Left kidney (tissue), 2 donors: Measurements from ENCODE around the gene BPIFB6. TPM values are rescaled to one million over a fixed set of nuclear protein-coding genes. Genes with fewer than 3 reads are reported as not detected.

Experiments used
- DNase-seq: peaks from one replicate; pipeline ENCODE4 v3.0.0-alpha.2; 2013
- polyA plus RNA-seq: library from polyadenylated mRNA; unstranded; fragments of 120-200 nt; gene quantifications from one replicate; pipeline ENCODE4 v1.2.1, GENCODE V29; 2013; ENCODE audit not compliant: insufficient read length

BPIFB6 gene
- polyA plus RNA-seq, 1 donor = not detected

DNA sequence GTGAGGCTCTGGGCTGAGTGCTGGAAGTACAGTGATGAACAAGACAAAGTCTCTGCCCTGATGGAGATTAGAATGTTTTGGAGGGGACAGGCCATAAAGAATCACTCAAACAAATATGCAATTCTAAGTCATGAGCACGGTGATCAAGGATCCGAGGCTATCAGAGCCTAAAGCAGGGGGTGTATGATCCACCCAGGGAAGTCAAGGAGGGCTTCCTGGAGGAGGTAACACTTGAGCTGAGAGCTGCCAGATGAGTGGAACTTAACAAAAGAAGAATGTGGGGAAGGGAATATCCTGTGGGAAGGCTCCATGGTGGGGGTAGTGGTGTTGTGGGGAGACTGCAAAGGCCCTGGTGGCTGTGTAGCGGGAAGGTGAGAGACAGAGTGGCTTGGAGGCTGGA is 60.2 kb downstream of the BPIFB6 start:
- no peak for DNase-seq

DNA sequence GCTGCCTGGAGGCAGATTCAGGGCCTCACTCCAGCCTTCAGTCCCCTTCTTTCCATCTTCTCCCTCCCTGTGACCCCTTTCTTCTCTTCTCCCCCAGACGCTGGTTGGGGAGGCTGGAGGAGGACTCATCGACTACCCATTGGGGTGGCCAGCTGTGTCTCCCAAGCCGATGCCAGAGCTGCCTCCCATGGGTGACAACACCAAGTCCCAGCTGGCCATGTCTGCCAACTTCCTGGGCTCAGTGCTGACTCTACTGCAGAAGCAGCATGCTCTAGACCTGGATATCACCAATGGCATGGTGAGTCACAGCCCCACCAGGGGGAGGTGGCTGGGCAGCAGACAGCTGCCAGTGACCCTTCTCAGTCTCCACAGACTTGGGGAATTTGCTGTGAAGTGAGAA is 60.9 kb downstream of the BPIFB6 start:
- DNase-seq = no peak

DNA sequence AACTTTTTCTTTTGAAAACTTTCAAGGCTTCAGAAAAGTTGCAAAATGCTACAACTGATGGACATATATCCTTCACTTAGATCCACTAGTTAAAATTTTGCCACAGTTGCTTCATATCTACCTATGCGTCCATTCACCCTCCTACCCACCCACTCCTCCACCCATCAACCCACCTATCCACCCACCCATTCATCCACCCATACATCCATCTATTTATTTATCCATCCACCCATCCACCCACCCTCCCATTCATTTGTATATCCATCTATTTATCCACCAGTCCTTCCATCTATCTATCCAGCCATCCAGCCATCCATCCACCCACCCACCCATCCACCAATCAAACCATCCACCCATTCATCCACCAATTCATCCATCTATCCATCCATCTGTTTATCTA is 61.6 kb downstream of the BPIFB6 start:
- no peak for DNase-seq

DNA sequence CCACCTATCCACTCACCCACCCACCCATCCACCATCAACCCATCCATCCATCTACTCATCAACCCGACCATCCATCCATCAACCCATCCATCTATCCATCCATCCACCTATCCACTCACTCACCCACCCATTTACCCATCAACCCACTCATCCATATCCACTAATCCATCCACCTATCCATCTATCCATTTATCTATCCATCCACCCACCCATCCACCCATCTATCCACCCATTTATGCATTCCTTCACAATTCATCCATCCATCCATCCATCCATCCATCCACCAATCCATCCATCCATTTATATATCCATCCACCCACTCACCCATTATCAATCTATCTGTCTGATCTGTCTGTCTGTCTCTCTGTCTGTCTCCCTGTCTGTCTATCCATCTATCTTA is 62.1 kb downstream of the BPIFB6 start:
- no peak for DNase-seq

Other genes with a start within 250 kb of the BPIFB6 start
- 119 TPM for gene MAPRE1, start 211.7 kb upstream of the BPIFB6 start, polyA plus RNA-seq
- 0.55 TPM for gene EFCAB8, start 172.7 kb upstream of the BPIFB6 start, polyA plus RNA-seq
- gene SUN5, start 27.2 kb upstream of the BPIFB6 start, polyA plus RNA-seq = not detected
- gene BPIFB2, start 23.9 kb upstream of the BPIFB6 start, polyA plus RNA-seq = not detected
- gene BPIFB3, start 22.3 kb downstream of the BPIFB6 start, polyA plus RNA-seq = not detected
- gene BPIFB4, start 48.0 kb downstream of the BPIFB6 start, polyA plus RNA-seq = not detected
- gene BPIFA2, start 136.5 kb downstream of the BPIFB6 start, polyA plus RNA-seq = not detected
- not detected for gene BPIFA3, start 185.7 kb downstream of the BPIFB6 start, polyA plus RNA-seq
- gene BPIFA1, start 204.3 kb downstream of the BPIFB6 start, polyA plus RNA-seq = not detected